DOHH2 (cell line): ENCODE data around the gene GRID2.

Experiments
- H3F3A ChIP-seq: fragments of 200-600 bp; sonication (generic), shearing (Covaris generic); 2 replicates; pipeline ENCODE4 v1.6.0; 2016; ENCODE audit warnings: antibody characterized with exemption, mild to moderate bottlenecking; ENCODE audit not compliant: control insufficient read depth, insufficient read depth
- H3K27ac ChIP-seq: fragments of 200-600 bp; sonication (generic); 2 replicates; pipeline ENCODE4 v1.5.1; 2014; ENCODE audit warnings: low read depth, mild to moderate bottlenecking, low read length, moderate library complexity
- H3K27me3 ChIP-seq: fragments of 200-600 bp; sonication (generic); 2 replicates; pipeline ENCODE4 v1.6.1; 2014; ENCODE audit warnings: mild to moderate bottlenecking, low read length, mixed read lengths; ENCODE audit not compliant: control insufficient read depth
- H3K36me3 ChIP-seq: fragments of 200-600 bp; sonication (generic); 2 replicates; pipeline ENCODE4 v1.6.1; 2014; ENCODE audit warnings: mild to moderate bottlenecking, low read length, moderate library complexity, mixed read lengths; ENCODE audit not compliant: control insufficient read depth
- H3K4me1 ChIP-seq: fragments of 200-600 bp; sonication (generic); 2 replicates; pipeline ENCODE4 v1.6.1; 2014; ENCODE audit warnings: mild to moderate bottlenecking, low read length, mixed read lengths; ENCODE audit not compliant: control insufficient read depth
- H3K4me2 ChIP-seq: fragments of 200-600 bp; sonication (generic); 2 replicates; pipeline ENCODE4 v1.6.0; 2014; ENCODE audit warnings: mild to moderate bottlenecking, low read length, moderate library complexity
- H3K4me3 ChIP-seq: fragments of 200-600 bp; sonication (generic); 2 replicates; pipeline ENCODE4 v1.5.1; 2014; ENCODE audit warnings: mild to moderate bottlenecking, low read length, mixed read lengths
- H3K79me2 ChIP-seq: fragments of 200-600 bp; sonication (generic); 2 replicates; pipeline ENCODE4 v1.6.1; 2014; ENCODE audit warnings: mild to moderate bottlenecking, low read length, mixed read lengths; ENCODE audit not compliant: control insufficient read depth
- H3K9me2 ChIP-seq: fragments of 200-600 bp; sonication (generic); replicated peaks from 2 replicates; pipeline ENCODE4 v1.6.1; 2014; ENCODE audit warnings: mild to moderate bottlenecking, low read length, mixed read lengths; ENCODE audit not compliant: control insufficient read depth
- H3K9me3 ChIP-seq: fragments of 200-600 bp; sonication (generic); 2 replicates; pipeline ENCODE4 v1.6.1; 2014; ENCODE audit warnings: antibody characterized with exemption, low read length, mixed read lengths; ENCODE audit not compliant: control insufficient read depth, insufficient read depth
- H4K20me1 ChIP-seq: fragments of 200-600 bp; sonication (generic); 2 replicates; pipeline ENCODE4 v1.6.0; 2014; ENCODE audit warnings: low read depth, mild to moderate bottlenecking, antibody characterized with exemption, low read length, moderate library complexity; ENCODE audit not compliant: control insufficient read depth, insufficient read depth
- EZH2phosphoT487 ChIP-seq: fragments of 200-600 bp; sonication (generic); IDR thresholded peaks from 2 replicates; pipeline ENCODE4 v1.6.1; 2017; ENCODE audit warnings: borderline replicate concordance, mild to moderate bottlenecking, antibody characterized with exemption, low read length, moderate library complexity, mixed read lengths
- TF ChIP-seq, protein P1 (sequence below): fragments of 200-600 bp; sonication (generic); IDR thresholded peaks from one replicate; pipeline ENCODE4 v1.5.1; 2014; ENCODE audit warnings: antibody characterized with exemption, mild to moderate bottlenecking, low read depth, low read length; ENCODE audit not compliant: poor library complexity, severe bottlenecking

The GRID2 gene

GRCh38 chr4:93394545-93395081, 1090.8 kb downstream of the GRID2 start:
- Histone ChIP-seq H3K4me3 (no peak overlapping the region), H3K79me2 (no peaks in the 10 kb centered on the region), H3K4me2 (no peak overlapping the region), H3K9me3 (no peaks in the 10 kb centered on the region), H4K20me1 (no peaks in the 10 kb centered on the region), H3F3A (no peaks in the 10 kb centered on the region), H3K4me1 (no peaks in the 10 kb centered on the region), H3K27ac (no peak overlapping the region), H3K36me3 (no peaks in the 10 kb centered on the region), H3K9me2 (no peaks in the 10 kb centered on the region), H3K27me3 (no peaks in the 10 kb centered on the region)
- TF ChIP-seq, protein P1, sequence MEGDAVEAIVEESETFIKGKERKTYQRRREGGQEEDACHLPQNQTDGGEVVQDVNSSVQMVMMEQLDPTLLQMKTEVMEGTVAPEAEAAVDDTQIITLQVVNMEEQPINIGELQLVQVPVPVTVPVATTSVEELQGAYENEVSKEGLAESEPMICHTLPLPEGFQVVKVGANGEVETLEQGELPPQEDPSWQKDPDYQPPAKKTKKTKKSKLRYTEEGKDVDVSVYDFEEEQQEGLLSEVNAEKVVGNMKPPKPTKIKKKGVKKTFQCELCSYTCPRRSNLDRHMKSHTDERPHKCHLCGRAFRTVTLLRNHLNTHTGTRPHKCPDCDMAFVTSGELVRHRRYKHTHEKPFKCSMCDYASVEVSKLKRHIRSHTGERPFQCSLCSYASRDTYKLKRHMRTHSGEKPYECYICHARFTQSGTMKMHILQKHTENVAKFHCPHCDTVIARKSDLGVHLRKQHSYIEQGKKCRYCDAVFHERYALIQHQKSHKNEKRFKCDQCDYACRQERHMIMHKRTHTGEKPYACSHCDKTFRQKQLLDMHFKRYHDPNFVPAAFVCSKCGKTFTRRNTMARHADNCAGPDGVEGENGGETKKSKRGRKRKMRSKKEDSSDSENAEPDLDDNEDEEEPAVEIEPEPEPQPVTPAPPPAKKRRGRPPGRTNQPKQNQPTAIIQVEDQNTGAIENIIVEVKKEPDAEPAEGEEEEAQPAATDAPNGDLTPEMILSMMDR: no peak
- no peak for TF ChIP-seq EZH2phosphoT487

GRCh38 chr4:93396272-93396671, 1092.5 kb downstream of the GRID2 start:
- Histone ChIP-seq H3K4me2 (no peak overlapping the region), H3K27ac (no peak overlapping the region), H3K9me2 (no peaks in the 10 kb centered on the region), H4K20me1 (no peaks in the 10 kb centered on the region), H3K79me2 (no peaks in the 10 kb centered on the region), H3F3A (no peaks in the 10 kb centered on the region), H3K4me3 (no peak overlapping the region), H3K9me3 (no peaks in the 10 kb centered on the region), H3K27me3 (no peaks in the 10 kb centered on the region), H3K4me1 (no peaks in the 10 kb centered on the region), H3K36me3 (no peaks in the 10 kb centered on the region)
- TF ChIP-seq, protein P1: no peak
- TF ChIP-seq EZH2phosphoT487: no peak

- Histone ChIP-seq H3K36me3 (no peaks in the 10 kb centered on the region), H3K27me3 (no peaks in the 10 kb centered on the region), H3K9me3 (no peaks in the 10 kb centered on the region), H3K27ac (no peak overlapping the region), H3F3A (no peaks in the 10 kb centered on the region), H3K4me3 (no peak overlapping the region), H3K79me2 (no peaks in the 10 kb centered on the region), H3K4me2 (no peak overlapping the region), H3K9me2 (no peaks in the 10 kb centered on the region), H4K20me1 (no peaks in the 10 kb centered on the region), H3K4me1 (no peaks in the 10 kb centered on the region)
- TF ChIP-seq, protein P1: no peak
- TF ChIP-seq EZH2phosphoT487: no peak
Measured at GRCh38 chr4:93403571-93403970, 1099.8 kb downstream of the GRID2 start.
